GM23248 (cell line): ENCODE measurements around the gene TMEM17. TPM values are rescaled to one million over a fixed set of nuclear protein-coding genes. Genes with fewer than 3 reads are reported as not detected.
"Not testable (repeated sequence)": the region's sequence is repeated elsewhere in the genome, so short reads cannot be mapped to it uniquely, and the experiment has no call there.

Experiments
- DNase-seq: peaks from one replicate; pipeline ENCODE4 v3.0.0-alpha.2; 2015
- H2AFZ ChIP-seq: fragments of 200-600 bp; sonication (generic); 2 replicates; pipeline ENCODE4 v1.6.1; 2016; ENCODE audit warnings: antibody characterized with exemption
- H3F3A ChIP-seq: fragments of 200-600 bp; sonication (generic); 2 replicates; pipeline ENCODE4 v1.6.1; 2016; ENCODE audit warnings: mild to moderate bottlenecking, antibody characterized with exemption, mixed run types; ENCODE audit not compliant: insufficient read depth
- H3K27ac ChIP-seq: fragments of 200-600 bp; sonication (generic); 2 replicates; pipeline ENCODE4 v1.5.1; 2016; ENCODE audit warnings: mild to moderate bottlenecking
- H3K27me3 ChIP-seq: fragments of 200-600 bp; sonication (generic); replicated peaks from 2 replicates; pipeline ENCODE4 v1.6.1; 2016; ENCODE audit warnings: mild to moderate bottlenecking; ENCODE audit not compliant: insufficient read depth
- H3K36me3 ChIP-seq: fragments of 200-600 bp; sonication (generic); 2 replicates; pipeline ENCODE4 v1.6.1; 2016; ENCODE audit warnings: low read depth, mild to moderate bottlenecking
- H3K4me1 ChIP-seq: fragments of 200-600 bp; sonication (generic); 2 replicates; pipeline ENCODE4 v1.6.1; 2016; ENCODE audit warnings: mild to moderate bottlenecking; ENCODE audit not compliant: insufficient read depth
- H3K4me2 ChIP-seq: fragments of 200-600 bp; sonication (generic); one replicate; pipeline ENCODE4 v1.6.1; 2016; ENCODE audit warnings: mild to moderate bottlenecking; ENCODE audit not compliant: unreplicated experiment
- H3K4me3 ChIP-seq: fragments of 200-600 bp; sonication (generic); 2 replicates; pipeline ENCODE4 v1.5.1; 2016; ENCODE audit warnings: mild to moderate bottlenecking
- H3K79me2 ChIP-seq: fragments of 200-600 bp; sonication (generic); 2 replicates; pipeline ENCODE4 v1.6.1; 2016; ENCODE audit warnings: mild to moderate bottlenecking; ENCODE audit not compliant: insufficient read depth
- H3K9ac ChIP-seq: fragments of 200-600 bp; sonication (generic); 2 replicates; pipeline ENCODE4 v1.6.1; 2016; ENCODE audit warnings: mild to moderate bottlenecking
- H3K9me2 ChIP-seq: fragments of 200-600 bp; sonication (generic); 2 replicates; pipeline ENCODE4 v1.6.1; 2016; ENCODE audit warnings: mixed run types, mild to moderate bottlenecking, moderate library complexity; ENCODE audit not compliant: insufficient read depth
- H3K9me3 ChIP-seq: fragments of 200-600 bp; sonication (generic); one replicate; pipeline ENCODE4 v1.6.1; 2017; ENCODE audit warnings: low read depth
- H4K20me1 ChIP-seq: fragments of 200-600 bp; sonication (generic); 2 replicates; pipeline ENCODE4 v1.6.0; 2016; ENCODE audit not compliant: insufficient read depth
- EZH2 ChIP-seq: fragments of 200-600 bp; sonication (generic); IDR thresholded peaks from 2 replicates; pipeline ENCODE4 v1.6.1; 2018; ENCODE audit warnings: antibody characterized with exemption, mild to moderate bottlenecking; ENCODE audit not compliant: insufficient read depth, poor library complexity, severe bottlenecking
- EZH2phosphoT487 ChIP-seq: fragments of 200-600 bp; sonication (generic); IDR thresholded peaks from 2 replicates; pipeline ENCODE4 v1.6.1; 2018; ENCODE audit warnings: antibody characterized with exemption, moderate library complexity, mild to moderate bottlenecking, low read depth; ENCODE audit not compliant: insufficient read depth
- WGBS, 2 experiments: methylation state at CpG; one replicate each; pipeline ENCODE4 v1.1.6; 2015 to 2017; ENCODE audit warnings: low lambda C conversion rate in 2 of 2, low coverage in 1 of 2; ENCODE audit errors: missing lambda C conversion rate in 2 of 2; 5-methylcytosine and 5-hydroxymethylcytosine counted together
- in situ Hi-C: fragments of 300-500 bp; cut with MboI; formaldehyde crosslinking; loops from 2 replicates; pipeline ENCODE4 v1.15.0; 2020
- polyA plus RNA-seq: library from polyadenylated mRNA; unstranded; fragments of >200 nt; fragmentation: Nextera tagmentation; extraction: Ambion mirVana; gene quantifications from 2 replicates; pipeline ENCODE4 v1.2.1, GENCODE V29; 2016
- total RNA-seq: library from RNA; depleted of rRNA; stranded (reverse); fragments of >200 nt; shearing (Covaris generic); gene quantifications from 2 replicates; pipeline ENCODE4 v1.2.3, GENCODE V29; 2014

TMEM17 gene
- total and polyA plus RNA-seq, 2 experiments from 2014 or later, result 3.7 to 5.7 TPM

DNA sequence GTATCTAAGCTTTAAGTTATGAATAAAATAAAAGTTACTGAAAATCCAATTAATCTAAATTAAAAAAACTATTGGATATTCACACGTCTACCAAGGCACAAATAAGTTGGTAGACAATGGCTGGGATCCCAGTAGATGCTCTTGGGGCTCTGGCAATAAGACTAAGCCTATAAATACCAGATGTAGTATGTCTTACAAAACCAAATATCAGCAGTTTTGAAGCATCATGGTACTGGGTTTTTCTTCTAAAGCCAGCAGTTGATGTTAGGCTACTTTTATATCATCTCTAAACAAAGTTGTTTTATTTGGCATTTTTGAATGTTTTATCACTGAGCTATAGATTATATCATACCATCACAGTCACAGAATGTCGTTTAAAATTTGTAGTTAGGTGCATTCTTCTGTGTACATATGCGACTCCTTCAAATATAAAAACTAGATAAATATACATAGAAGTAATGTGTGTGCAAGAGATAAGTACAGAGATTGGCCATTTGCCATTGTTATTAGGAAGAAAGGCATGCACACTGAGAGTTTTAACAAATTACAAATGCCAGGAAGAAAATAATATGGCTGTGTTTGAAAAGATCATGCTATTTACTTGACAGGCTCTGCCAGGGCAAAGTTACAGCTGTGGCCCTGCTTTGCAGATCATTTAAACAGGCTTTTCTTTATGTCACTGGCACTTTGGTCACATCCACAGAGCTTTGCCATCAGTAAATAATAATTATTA, 21.6 kb upstream of the TMEM17 start:
- no peak for DNase-seq
- Histone ChIP-seq H2AFZ (no peak overlapping the region), H3K4me3 (no peak overlapping the region), H3F3A (no peaks in the 10 kb centered on the region), H3K4me1 (no peaks in the 10 kb centered on the region), H3K79me2 (no peaks in the 10 kb centered on the region), H3K27me3 (no peaks in the 10 kb centered on the region), H3K9me2 (peaks cover 6% of the 10 kb centered on the region; the same call in 1 of the 2 replicates), H3K9ac (no peak overlapping the region), H3K9me3 (no peaks in the 10 kb centered on the region), H4K20me1 (no peaks in the 10 kb centered on the region), H3K4me2 (no peak overlapping the region), H3K36me3 (no peaks in the 10 kb centered on the region), H3K27ac (no peak overlapping the region)
- WGBS, 2 experiments, result 72 to 77% methylated on average over 3 of the region's 3 CpGs
- TF ChIP-seq EZH2, result no peak
- no peak for TF ChIP-seq EZH2phosphoT487
- in situ Hi-C loops, result no loop called here

DNA sequence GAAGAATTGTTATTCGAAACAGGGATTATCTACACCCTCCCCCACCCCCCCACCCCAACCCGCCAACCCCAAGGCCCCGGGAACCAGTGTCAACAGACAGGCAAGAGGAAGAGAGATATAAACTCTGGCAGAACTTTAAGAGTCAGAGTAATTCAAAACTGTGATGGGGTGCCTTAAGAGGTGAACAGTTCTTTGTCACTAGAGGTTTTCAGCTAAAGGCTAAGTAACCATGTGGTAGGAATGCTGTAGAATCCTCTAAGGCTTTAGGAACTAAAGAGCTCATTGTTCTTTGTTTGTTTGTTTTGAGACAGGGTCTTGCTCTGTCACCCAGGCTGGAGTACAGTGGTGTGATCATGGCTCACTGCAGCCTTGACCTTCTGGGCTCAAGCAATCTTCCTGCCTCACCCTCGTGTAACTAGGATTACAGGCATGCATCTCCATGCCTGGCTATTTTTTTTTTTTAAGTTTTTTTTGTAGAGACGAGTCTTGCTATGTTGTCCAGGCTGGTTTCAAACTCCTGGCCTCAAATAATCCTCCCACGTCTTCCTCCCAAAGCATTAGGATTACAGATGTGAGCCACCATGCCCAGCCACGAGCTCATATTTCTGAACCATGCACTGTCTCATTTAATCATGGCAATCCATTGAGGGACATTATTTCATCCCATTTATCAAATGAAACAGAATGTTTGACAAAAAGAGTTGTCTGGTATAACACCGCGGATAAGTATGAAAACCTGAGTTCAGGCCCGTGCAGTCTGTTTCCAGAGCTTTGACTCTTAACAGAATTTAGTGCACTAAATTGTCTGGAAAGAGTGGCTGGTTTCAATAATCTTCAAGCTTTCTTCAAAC, 20.8 kb upstream of the TMEM17 start:
- no peaks in the 10 kb centered on the region for H3F3A ChIP-seq
- H3K27me3 ChIP-seq, result no peaks in the 10 kb centered on the region
- WGBS, 2 experiments, result 73% methylated on average over 10 of the region's 10 CpGs
- H3K9me3 ChIP-seq, result no peaks in the 10 kb centered on the region
- H4K20me1 ChIP-seq, result no peaks in the 10 kb centered on the region
- no peak for TF ChIP-seq EZH2phosphoT487
- no peaks in the 10 kb centered on the region for H3K36me3 ChIP-seq
- H3K4me3 ChIP-seq, result no peak overlapping the region
- H3K27ac ChIP-seq, result no peak overlapping the region
- no peak overlapping the region for H3K9ac ChIP-seq
- no peaks in the 10 kb centered on the region for H3K4me1 ChIP-seq
- no peak for DNase-seq
- H3K79me2 ChIP-seq, result no peaks in the 10 kb centered on the region
- H2AFZ ChIP-seq, result no peak overlapping the region
- in situ Hi-C loops, result no loop called here
- no peak overlapping the region for H3K4me2 ChIP-seq
- H3K9me2 ChIP-seq, result peaks cover 6% of the 10 kb centered on the region; the same call in 1 of the 2 replicates

DNA sequence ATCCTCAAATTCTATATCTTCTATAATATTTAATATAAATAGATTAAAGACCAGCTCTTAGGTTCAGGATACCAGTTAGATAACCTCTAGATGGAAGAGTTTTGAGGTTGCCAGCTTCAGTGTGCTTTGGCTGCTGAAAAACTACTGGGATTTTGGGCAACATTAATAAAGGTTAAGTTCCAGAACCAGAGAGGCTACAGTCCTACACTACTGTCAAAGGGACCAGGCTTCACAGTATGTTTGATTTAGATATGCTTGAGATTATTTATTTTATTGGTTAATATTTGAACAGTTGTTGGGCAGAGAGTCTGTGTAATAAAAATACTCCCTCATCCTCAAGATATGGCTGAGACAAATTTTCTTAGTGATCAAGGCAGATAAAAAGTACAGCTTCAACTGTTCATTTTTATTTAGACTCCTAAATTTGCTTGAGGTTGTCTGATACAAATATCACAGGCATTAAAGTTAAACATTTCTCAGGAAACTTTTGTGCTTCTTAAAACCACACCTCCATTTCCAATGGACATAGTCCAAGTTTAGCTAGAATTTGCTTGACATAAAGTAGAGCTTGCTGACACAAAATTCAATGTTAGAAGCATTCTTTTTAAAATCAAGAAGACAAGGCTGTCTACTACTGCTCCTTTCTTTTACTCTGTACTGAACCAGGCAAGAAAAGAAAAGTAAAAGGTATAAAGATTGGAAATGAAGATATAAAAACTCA, 19.7 kb upstream of the TMEM17 start:
- H3K4me1 ChIP-seq, result no peaks in the 10 kb centered on the region
- no peaks in the 10 kb centered on the region for H3K9me3 ChIP-seq
- H3K9ac ChIP-seq, result no peak overlapping the region
- H3K27me3 ChIP-seq, result no peaks in the 10 kb centered on the region
- in situ Hi-C loops, result no loop called here
- DNase-seq, result no peak
- TF ChIP-seq EZH2 (no peak), EZH2phosphoT487 (no peak)
- H4K20me1 ChIP-seq, result no peaks in the 10 kb centered on the region
- H3K4me3 ChIP-seq, result no peak overlapping the region
- peaks cover 6% of the 10 kb centered on the region; the same call in 1 of the 2 replicates for H3K9me2 ChIP-seq
- H3K4me2 ChIP-seq, result no peak overlapping the region
- no peak overlapping the region for H3K27ac ChIP-seq
- H3F3A ChIP-seq, result no peaks in the 10 kb centered on the region
- H3K79me2 ChIP-seq, result no peaks in the 10 kb centered on the region
- no peaks in the 10 kb centered on the region for H3K36me3 ChIP-seq
- H2AFZ ChIP-seq, result no peak overlapping the region

DNA sequence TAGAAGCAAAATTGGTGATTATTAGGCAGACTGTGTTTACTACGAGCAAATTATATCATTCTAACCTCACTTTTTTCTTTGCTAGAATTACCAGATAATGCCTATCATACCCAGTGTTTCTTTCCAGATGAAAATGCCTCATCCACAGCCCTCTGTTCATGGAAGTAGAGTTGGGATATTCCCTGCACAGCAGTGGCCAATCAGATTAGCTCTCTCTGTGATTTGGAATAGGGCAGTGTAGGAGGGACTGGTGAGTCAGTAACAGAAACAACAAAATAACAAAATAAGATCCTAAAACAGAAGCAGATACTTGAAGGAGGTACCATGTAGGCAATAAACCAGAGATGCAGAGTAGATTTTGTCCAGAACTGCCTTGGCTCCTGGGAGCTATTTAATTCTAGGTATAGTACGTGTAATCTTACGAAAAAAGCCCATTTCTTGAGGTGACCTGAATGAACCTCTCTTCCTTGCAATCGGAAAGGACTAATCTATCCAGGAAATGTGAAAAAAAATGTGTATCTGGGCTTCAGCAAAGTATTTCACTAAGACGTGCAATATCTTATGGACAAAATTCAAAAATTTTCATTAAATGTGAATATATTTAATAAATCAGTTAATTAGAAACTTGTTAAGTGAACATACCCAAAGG, 18.4 kb upstream of the TMEM17 start:
- WGBS, 2 experiments, result 80 to 82% methylated on average over 5 of the region's 5 CpGs
- no peak overlapping the region for H2AFZ ChIP-seq
- in situ Hi-C loops, result no loop called here

DNA sequence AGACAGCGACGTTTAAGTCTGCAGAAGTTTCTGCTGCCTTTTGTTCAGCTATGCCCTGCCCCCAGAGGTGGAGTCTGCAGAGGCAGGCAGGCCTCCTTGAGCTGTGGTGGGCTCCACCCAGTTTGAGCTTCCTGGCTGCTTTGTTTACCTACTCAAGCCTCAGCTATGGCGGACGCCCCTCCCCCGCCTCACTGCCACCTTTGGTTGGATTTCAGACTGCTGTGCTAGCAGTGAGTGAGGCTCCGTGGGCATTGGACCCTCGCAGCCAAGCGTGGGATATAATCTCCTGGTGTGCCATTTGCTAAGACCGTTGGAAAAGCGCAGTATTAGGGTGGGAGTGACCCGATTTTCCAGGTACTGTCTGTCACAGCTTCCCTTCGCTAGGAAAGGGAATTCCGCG, 15.1 kb upstream of the TMEM17 start:
- H3K4me1 ChIP-seq, H3F3A ChIP-seq, H3K9me2 ChIP-seq, DNase-seq, H2AFZ ChIP-seq, H3K27ac ChIP-seq, H3K79me2 ChIP-seq, H3K4me3 ChIP-seq, H3K9ac ChIP-seq, in situ Hi-C loops, H4K20me1 ChIP-seq, H3K4me2 ChIP-seq, H3K36me3 ChIP-seq, H3K9me3 ChIP-seq, H3K27me3 ChIP-seq: not testable (repeated sequence)
- 83 to 85% methylated on average over 14 of the region's 14 CpGs for WGBS, 2 experiments

More for the DNA sequence above, 18.4 kb upstream of the TMEM17 start:
- Histone ChIP-seq H3K4me1 (no peaks in the 10 kb centered on the region), H3K9me3 (no peaks in the 10 kb centered on the region), H3K27ac (no peak overlapping the region), H3K9ac (no peak overlapping the region), H3K4me3 (no peak overlapping the region), H3K36me3 (no peaks in the 10 kb centered on the region), H3K79me2 (no peaks in the 10 kb centered on the region), H4K20me1 (no peaks in the 10 kb centered on the region), H3F3A (no peaks in the 10 kb centered on the region), H3K9me2 (no peaks in the 10 kb centered on the region), H3K27me3 (no peaks in the 10 kb centered on the region), H3K4me2 (no peak overlapping the region)
- no peak for DNase-seq
- TF ChIP-seq EZH2, result no peak
- no peak for TF ChIP-seq EZH2phosphoT487
